GM12874 (cell line): Measurements from ENCODE around the gene ALKBH4.

Source experiments
- CTCF ChIP-seq: IDR thresholded peaks from 2 replicates; pipeline ENCODE4 v1.5.1; 2011; ENCODE audit warnings: low read depth, mild to moderate bottlenecking, control low read depth, low read length, moderate library complexity; ENCODE audit not compliant: insufficient read depth

ALKBH4 gene

GRCh38 chr7:102469972-102470825, 5.5 kb upstream of the ALKBH4 start:
- no peak for TF ChIP-seq CTCF

GRCh38 chr7:102469351-102469971, 4.8 kb upstream of the ALKBH4 start:
- TF ChIP-seq CTCF = no peak

GRCh38 chr7:102468478-102469350, 4.1 kb upstream of the ALKBH4 start:
- TF ChIP-seq CTCF = no peak

GRCh38 chr7:102467581-102468477, 3.2 kb upstream of the ALKBH4 start:
- no peak for TF ChIP-seq CTCF

- TF ChIP-seq CTCF = no peak
Observed at GRCh38 chr7:102466097-102466496, 1.4 kb upstream of the ALKBH4 start.

GRCh38 chr7:102463841-102464576, 654 bp downstream of the ALKBH4 start:
- TF ChIP-seq CTCF = no peak
